ENCODE data around the gene TMEM81. TPM values are rescaled to one million over a fixed set of nuclear protein-coding genes. Genes with fewer than 3 reads are reported as not detected.

Gene TMEM81
- total and polyA plus RNA-seq, 2 donors (not counting 1 experiment from before 2014, with no cell fraction given): 1.8 to 1.9 TPM

DNA sequence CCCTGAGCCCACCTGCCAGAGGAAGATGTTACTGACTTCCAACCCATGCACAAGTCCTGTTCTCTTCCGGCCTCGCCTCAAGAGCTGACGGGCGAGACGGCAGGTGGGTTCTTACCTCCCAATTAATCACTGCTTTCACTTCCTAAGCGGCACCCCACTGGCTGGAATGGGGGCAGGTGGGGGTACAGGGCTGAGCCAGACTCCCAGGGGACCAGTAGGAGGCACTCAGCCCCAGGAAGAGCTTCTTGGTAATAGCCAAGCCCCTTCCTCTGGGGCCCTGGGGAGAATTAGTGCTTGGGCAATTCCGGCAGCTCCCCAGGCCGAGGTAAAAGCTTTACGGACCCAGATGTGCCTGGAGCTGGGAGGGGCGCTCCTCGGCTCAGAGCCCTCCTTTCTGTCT lies 31.6 kb downstream of the TMEM81 start:
- H3K4me3 ChIP-seq (replicated peaks in 1 of 4; ENCODE audit: control extremely low read depth in 1 of 4, insufficient read depth in 1 of 4, low read depth in 3 of 4, low read length in 4 of 4): no peak overlapping the region

DNA sequence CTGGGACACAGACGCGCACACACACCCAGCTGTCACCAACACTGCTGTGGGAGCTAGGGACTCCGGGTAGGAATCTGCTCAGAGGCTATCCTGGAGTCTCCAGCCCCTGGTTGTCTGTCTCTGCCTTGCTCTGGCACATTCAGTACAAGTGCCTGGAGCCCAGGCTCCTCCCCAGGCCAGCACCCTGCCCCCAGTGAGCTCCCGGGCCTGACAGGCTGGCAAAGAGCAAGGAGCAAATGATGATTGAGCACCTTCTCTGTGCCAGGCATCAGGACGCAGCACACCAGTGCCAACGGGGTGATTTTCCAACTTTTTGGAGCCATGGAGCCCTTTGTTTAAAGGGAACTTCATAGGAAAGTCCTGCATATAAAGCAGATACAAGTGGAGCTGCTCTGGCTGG lies 34.8 kb downstream of the TMEM81 start:
- H3K79me2 ChIP-seq (ENCODE audit: control insufficient read depth, insufficient read depth, low read length): no peaks in the 10 kb centered on the region
- H3K36me3 ChIP-seq (ENCODE audit: control insufficient read depth, insufficient read depth, low read length): no peaks in the 10 kb centered on the region
- no peak overlapping the region for H3K4me3 ChIP-seq (replicated peaks in 1 of 4; ENCODE audit: control extremely low read depth in 1 of 4, insufficient read depth in 1 of 4, low read depth in 3 of 4, low read length in 4 of 4)
- H4K20me1 ChIP-seq (ENCODE audit: control insufficient read depth, extremely low read depth, insufficient read depth, low read length): no peaks in the 10 kb centered on the region
- peaks cover 14% of the 10 kb centered on the region for H3K27me3 ChIP-seq (ENCODE audit: control insufficient read depth, insufficient read depth, low read length)
- no peaks in the 10 kb centered on the region for H3K9me3 ChIP-seq (ENCODE audit: control insufficient read depth, insufficient read depth, low read depth, low read length)
- H3K27ac ChIP-seq (ENCODE audit: insufficient read depth, low read length): no peak overlapping the region
- no peak overlapping the region for H3K4me2 ChIP-seq (ENCODE audit: extremely low read depth, insufficient read depth, low read length)
- no peak for DNase-seq (ENCODE audit: low read depth in 2 of 2)
- TF ChIP-seq, protein P1, sequence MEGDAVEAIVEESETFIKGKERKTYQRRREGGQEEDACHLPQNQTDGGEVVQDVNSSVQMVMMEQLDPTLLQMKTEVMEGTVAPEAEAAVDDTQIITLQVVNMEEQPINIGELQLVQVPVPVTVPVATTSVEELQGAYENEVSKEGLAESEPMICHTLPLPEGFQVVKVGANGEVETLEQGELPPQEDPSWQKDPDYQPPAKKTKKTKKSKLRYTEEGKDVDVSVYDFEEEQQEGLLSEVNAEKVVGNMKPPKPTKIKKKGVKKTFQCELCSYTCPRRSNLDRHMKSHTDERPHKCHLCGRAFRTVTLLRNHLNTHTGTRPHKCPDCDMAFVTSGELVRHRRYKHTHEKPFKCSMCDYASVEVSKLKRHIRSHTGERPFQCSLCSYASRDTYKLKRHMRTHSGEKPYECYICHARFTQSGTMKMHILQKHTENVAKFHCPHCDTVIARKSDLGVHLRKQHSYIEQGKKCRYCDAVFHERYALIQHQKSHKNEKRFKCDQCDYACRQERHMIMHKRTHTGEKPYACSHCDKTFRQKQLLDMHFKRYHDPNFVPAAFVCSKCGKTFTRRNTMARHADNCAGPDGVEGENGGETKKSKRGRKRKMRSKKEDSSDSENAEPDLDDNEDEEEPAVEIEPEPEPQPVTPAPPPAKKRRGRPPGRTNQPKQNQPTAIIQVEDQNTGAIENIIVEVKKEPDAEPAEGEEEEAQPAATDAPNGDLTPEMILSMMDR (conservative IDR thresholded peaks at IDR 0.05 in 1 of 2, IDR thresholded peaks at IDR 0.05 in 1 of 2; ENCODE audit: low read depth in 1 of 2, low read length in 2 of 2): no peak
- TF ChIP-seq EZH2 (IDR thresholded peaks at IDR 0.05; ENCODE audit: low read length, missing control alignments): no peak
- H3K9ac ChIP-seq (ENCODE audit: insufficient read depth, low read length): no peak overlapping the region
- H2AFZ ChIP-seq (ENCODE audit: low read length): no peak overlapping the region
- no peaks in the 10 kb centered on the region for H3K4me1 ChIP-seq (ENCODE audit: control insufficient read depth, extremely low read depth, insufficient read depth, low read length)

More for the DNA sequence above, 31.6 kb downstream of the TMEM81 start:
- Histone ChIP-seq H3K36me3 (ENCODE audit: control insufficient read depth, insufficient read depth, low read length) (no peaks in the 10 kb centered on the region), H3K79me2 (ENCODE audit: control insufficient read depth, insufficient read depth, low read length) (no peaks in the 10 kb centered on the region), H2AFZ (ENCODE audit: low read length) (no peak overlapping the region), H4K20me1 (ENCODE audit: control insufficient read depth, extremely low read depth, insufficient read depth, low read length) (no peaks in the 10 kb centered on the region), H3K9ac (ENCODE audit: insufficient read depth, low read length) (no peak overlapping the region), H3K9me3 (ENCODE audit: control insufficient read depth, insufficient read depth, low read depth, low read length) (no peaks in the 10 kb centered on the region), H3K27ac (ENCODE audit: insufficient read depth, low read length) (no peak overlapping the region), H3K27me3 (ENCODE audit: control insufficient read depth, insufficient read depth, low read length) (peaks cover 14% of the 10 kb centered on the region), H3K4me1 (ENCODE audit: control insufficient read depth, extremely low read depth, insufficient read depth, low read length) (no peaks in the 10 kb centered on the region), H3K4me2 (ENCODE audit: extremely low read depth, insufficient read depth, low read length) (no peak overlapping the region)
- DNase-seq (ENCODE audit: low read depth in 2 of 2): no peak
- no peak for TF ChIP-seq EZH2 (IDR thresholded peaks at IDR 0.05; ENCODE audit: low read length, missing control alignments)
- TF ChIP-seq, protein P1 (conservative IDR thresholded peaks at IDR 0.05 in 1 of 2, IDR thresholded peaks at IDR 0.05 in 1 of 2; ENCODE audit: low read depth in 1 of 2, low read length in 2 of 2): no peak

DNA sequence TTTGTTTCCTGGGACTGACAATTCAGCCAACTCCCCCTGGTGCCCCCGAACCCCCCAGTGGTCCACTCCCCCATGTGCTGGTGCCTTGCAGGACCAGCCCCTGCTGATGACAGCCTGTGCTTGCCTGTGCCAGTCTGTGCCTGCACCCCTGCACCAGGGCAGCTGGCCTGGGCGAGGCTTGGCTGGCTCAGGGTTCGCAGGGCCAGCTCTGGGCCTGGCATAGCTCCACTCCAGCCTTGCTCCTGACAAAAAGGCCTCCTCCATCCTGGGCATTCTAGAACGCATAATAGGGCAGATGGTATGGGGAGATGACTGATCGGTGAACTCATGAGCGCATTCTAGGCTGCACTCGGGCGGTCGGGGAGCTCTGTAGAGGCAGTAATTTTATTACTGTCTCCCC lies 35.9 kb downstream of the TMEM81 start:
- H2AFZ ChIP-seq (ENCODE audit: low read length): no peak overlapping the region
- no peak overlapping the region for H3K27ac ChIP-seq (ENCODE audit: insufficient read depth, low read length)
- H3K27me3 ChIP-seq (ENCODE audit: control insufficient read depth, insufficient read depth, low read length): peaks cover 19% of the 10 kb centered on the region
- no peak for TF ChIP-seq EZH2 (IDR thresholded peaks at IDR 0.05; ENCODE audit: low read length, missing control alignments)
- no peak overlapping the region for H3K4me3 ChIP-seq (replicated peaks in 1 of 4; ENCODE audit: control extremely low read depth in 1 of 4, insufficient read depth in 1 of 4, low read depth in 3 of 4, low read length in 4 of 4)
- no peak overlapping the region for H3K9ac ChIP-seq (ENCODE audit: insufficient read depth, low read length)
- H3K9me3 ChIP-seq (ENCODE audit: control insufficient read depth, insufficient read depth, low read depth, low read length): no peaks in the 10 kb centered on the region
- H3K36me3 ChIP-seq (ENCODE audit: control insufficient read depth, insufficient read depth, low read length): no peaks in the 10 kb centered on the region
- no peaks in the 10 kb centered on the region for H4K20me1 ChIP-seq (ENCODE audit: control insufficient read depth, extremely low read depth, insufficient read depth, low read length)
- no peak for DNase-seq (ENCODE audit: low read depth in 2 of 2)
- no peaks in the 10 kb centered on the region for H3K4me1 ChIP-seq (ENCODE audit: control insufficient read depth, extremely low read depth, insufficient read depth, low read length)
- H3K79me2 ChIP-seq (ENCODE audit: control insufficient read depth, insufficient read depth, low read length): no peaks in the 10 kb centered on the region
- no peak overlapping the region for H3K4me2 ChIP-seq (ENCODE audit: extremely low read depth, insufficient read depth, low read length)

Measured in fibroblast of lung (primary cell).